B cell (primary cell): ENCODE results near the gene CDK18. TPM values are rescaled to one million over a fixed set of nuclear protein-coding genes. Genes with fewer than 3 reads are reported as not detected.

ENCODE experiments used
- ATAC-seq: fragments of 200-7000 bp; cut with Tn5 transposase; one replicate; pipeline ENCODE4 v1.10.0; 2021; ENCODE audit warnings: low read depth, mild to moderate bottlenecking, moderate number of reproducible peaks, moderate library complexity
- CTCF ChIA-PET: fragments of 350-600 bp; sonication (Branson Sonifier 250); formaldehyde crosslinking; loops from one replicate; lab custom pipeline; 2021; ENCODE audit warnings: antibody characterized with exemption, inconsistent platforms; lab: Charles Lee
- POLR2A ChIA-PET: fragments of 350-600 bp; sonication (Branson Sonifier 250); formaldehyde crosslinking; loops from one replicate; lab custom pipeline; 2021; ENCODE audit warnings: antibody characterized with exemption; lab: Charles Lee
- DNase-seq: peaks from one replicate; pipeline ENCODE4 v3.0.0; 2013
- H2AFZ ChIP-seq: 2 replicates; pipeline ENCODE4 v1.6.1; 2012; ENCODE audit warnings: mild to moderate bottlenecking, low read depth, low read length; ENCODE audit not compliant: insufficient read depth, poor library complexity, severe bottlenecking
- H3K27ac ChIP-seq, 2 donors: 1 replicate in 1 of 2; 2 replicates in 1 of 2; pipeline ENCODE4 v1.5.1; 2012 to 2013; ENCODE audit warnings: low read length in 2 of 2, mild to moderate bottlenecking in 2 of 2, moderate library complexity in 1 of 2
- H3K27me3 ChIP-seq, 4 experiments: fragments of 200-600 bp in 1 of 4; sonication (generic) in 1 of 4; replicated peaks in 1 of 4; 1 replicate in 2 of 4; 2 replicates in 2 of 4; pipeline versions ENCODE4 v1.6.1 to v1.7.0; 2013 to 2016; ENCODE audit warnings: low read length in 3 of 4, mild to moderate bottlenecking in 2 of 4, mixed read lengths in 1 of 4, moderate library complexity in 1 of 4; ENCODE audit not compliant: insufficient read depth in 4 of 4, control insufficient read depth in 3 of 4; ENCODE audit errors: control extremely low read depth in 1 of 4
- H3K36me3 ChIP-seq, 2 experiments: replicated peaks in 1 of 2; 1 replicate in 1 of 2; 2 replicates in 1 of 2; pipeline versions ENCODE4 v1.6.1 to v1.7.1; 2013; ENCODE audit warnings: low read length in 1 of 2; ENCODE audit not compliant: insufficient read depth in 2 of 2, control insufficient read depth in 1 of 2; ENCODE audit errors: control extremely low read depth in 1 of 2, extremely low read depth in 1 of 2
- H3K4me1 ChIP-seq, 2 donors: fragments of 200-600 bp in 1 of 2; sonication (generic) in 1 of 2; 1 replicate in 1 of 2; 2 replicates in 1 of 2; pipeline versions ENCODE4 v1.5.1 to v1.6.1; 2013 to 2017; ENCODE audit warnings: low read length in 2 of 2; ENCODE audit not compliant: control insufficient read depth in 2 of 2, insufficient read depth in 2 of 2
- H3K4me2 ChIP-seq: replicated peaks from 2 replicates; pipeline ENCODE3; 2012; ENCODE audit warnings: mild to moderate bottlenecking, low read depth, low read length; ENCODE audit not compliant: poor library complexity, severe bottlenecking
- H3K4me3 ChIP-seq, 5 experiments: fragments of 200-600 bp in 1 of 5; sonication (generic) in 1 of 5; 1 replicate in 3 of 5; 2 replicates in 2 of 5; pipeline versions ENCODE4 v1.5.1 to v1.7.0; 2011 to 2016; ENCODE audit warnings: low read length in 4 of 5, mild to moderate bottlenecking in 4 of 5, low read depth in 2 of 5, control low read depth in 1 of 5, moderate library complexity in 1 of 5; ENCODE audit not compliant: insufficient read depth in 1 of 5; ENCODE audit errors: control extremely low read depth in 1 of 5, extremely low read depth in 1 of 5
- H3K79me2 ChIP-seq: fragments of 200-600 bp; sonication (generic); one replicate; pipeline ENCODE4 v1.6.0; 2016; ENCODE audit warnings: low read length; ENCODE audit not compliant: control insufficient read depth, insufficient read depth
- H3K9ac ChIP-seq: fragments of 200-600 bp; sonication (generic); 2 replicates; pipeline ENCODE4 v1.6.1; 2017; ENCODE audit warnings: mild to moderate bottlenecking, low read length, moderate library complexity
- H3K9me3 ChIP-seq, 3 donors: one replicate each; pipeline versions ENCODE4 v1.6.1 to v1.7.1; 2013; ENCODE audit warnings: low read length in 2 of 3; ENCODE audit not compliant: control insufficient read depth in 2 of 3, insufficient read depth in 1 of 3; ENCODE audit errors: control extremely low read depth in 1 of 3
- H4K20me1 ChIP-seq: 2 replicates; pipeline ENCODE4 v1.6.0; 2012; ENCODE audit warnings: mild to moderate bottlenecking, low read length; ENCODE audit not compliant: insufficient read depth, control insufficient read depth, poor library complexity, severe bottlenecking
- H3K27ac Mint-ChIP-seq: one replicate; pipeline ENCODE4 v1.8.0; 2021; ENCODE audit warnings: mixed read lengths
- H3K27me3 Mint-ChIP-seq: one replicate; pipeline ENCODE4 v1.8.0; 2021; ENCODE audit warnings: mixed read lengths
- H3K4me1 Mint-ChIP-seq: one replicate; pipeline ENCODE4 v1.8.0; 2021; ENCODE audit warnings: mixed read lengths
- H3K4me3 Mint-ChIP-seq: one replicate; pipeline ENCODE4 v1.8.0; 2021; ENCODE audit warnings: mixed read lengths
- H3K9me3 Mint-ChIP-seq: one replicate; pipeline ENCODE4 v1.8.0; 2022; ENCODE audit warnings: mixed read lengths; ENCODE audit not compliant: insufficient read depth
- EZH2 ChIP-seq: IDR thresholded peaks from 2 replicates; pipeline ENCODE4 v1.6.1; 2012; ENCODE audit warnings: borderline replicate concordance, low read depth, mild to moderate bottlenecking, moderate library complexity, low read length; ENCODE audit not compliant: insufficient read depth, poor library complexity, severe bottlenecking
- whole genome bisulfite sequencing: methylation state at CpG from one replicate; pipeline ENCODE4 v1.1.5; 2013; ENCODE audit warnings: missing lambda C conversion rate; ENCODE audit not compliant: insufficient coverage; 5-methylcytosine and 5-hydroxymethylcytosine counted together
- intact Hi-C: fragments of 100-400 bp; cut with micrococcal nuclease; formaldehyde crosslinking; loops from one replicate; pipeline ENCODE4 v1.10.0; 2022
- polyA plus RNA-seq: library from polyadenylated mRNA; depleted of rRNA; stranded (reverse); fragments of >200 nt; gene quantifications from 2 replicates; pipeline ENCODE4 v1.2.3, GENCODE V29; 2012
- total RNA-seq, 2 donors: library from RNA; stranded (reverse); fragments of 120-200 nt in 1 of 2; gene quantifications; 1 replicate in 1 of 2; 2 replicates in 1 of 2; pipeline versions ENCODE4 v1.2.3 to v1.2.4, GENCODE V29; 2013 to 2022
- TF ChIP-seq, protein P1 (sequence below): fragments of 200-600 bp; IDR thresholded peaks from one replicate; pipeline ENCODE4 v1.8.0; 2022; ENCODE audit warnings: antibody characterized with exemption, mild to moderate bottlenecking

Gene CDK18
- total and polyA plus RNA-seq, 2 donors (not counting 1 experiment from before 2014, with no cell fraction given): 3.8 to 4.7 TPM

DNA sequence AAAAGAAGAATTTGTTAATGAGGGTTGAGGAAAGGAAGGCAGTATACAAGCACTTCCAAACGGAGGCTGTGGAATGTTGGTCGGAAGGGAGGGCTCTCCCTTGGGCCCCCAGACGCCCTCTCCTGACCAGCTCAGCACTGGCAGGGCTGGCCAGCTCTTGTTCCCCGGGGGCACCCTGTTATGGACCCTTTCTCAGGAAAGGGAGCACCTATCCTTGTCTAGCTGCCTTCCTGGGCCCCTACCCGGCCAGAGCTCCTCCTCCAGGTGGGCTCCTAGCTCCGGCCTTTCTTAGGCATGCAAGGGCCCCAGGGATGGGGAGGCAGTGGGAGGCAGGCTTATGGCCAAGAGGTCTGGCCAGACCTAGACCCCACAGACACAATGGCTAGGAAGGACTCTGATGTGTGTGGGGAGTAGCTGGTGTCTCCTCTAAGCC lies 49.5 kb upstream of the CDK18 start:
- H3K27ac Mint-ChIP-seq: no peak overlapping the region
- H3K4me3 Mint-ChIP-seq: peak overlapping the region; percentile 64
- no peaks in the 10 kb centered on the region for H3K79me2 ChIP-seq
- H2AFZ ChIP-seq: no peak overlapping the region
- H3K36me3 ChIP-seq: no peaks in the 10 kb centered on the region
- intact Hi-C loops: no loop called here
- H3K9me3 Mint-ChIP-seq: no peaks in the 10 kb centered on the region
- H3K27me3 Mint-ChIP-seq: peaks cover 65% of the 10 kb centered on the region
- no peak overlapping the region for H3K9ac ChIP-seq
- H3K4me1 Mint-ChIP-seq: peaks cover 18% of the 10 kb centered on the region
- no peak overlapping the region for H3K27ac ChIP-seq
- peaks cover 0 to 79% (median 61%) of the 10 kb centered on the region in 4 experiments for H3K27me3 ChIP-seq
- H3K4me1 ChIP-seq: peaks cover 22 to 28% of the 10 kb centered on the region in 2 donors
- TF ChIP-seq, protein P1, sequence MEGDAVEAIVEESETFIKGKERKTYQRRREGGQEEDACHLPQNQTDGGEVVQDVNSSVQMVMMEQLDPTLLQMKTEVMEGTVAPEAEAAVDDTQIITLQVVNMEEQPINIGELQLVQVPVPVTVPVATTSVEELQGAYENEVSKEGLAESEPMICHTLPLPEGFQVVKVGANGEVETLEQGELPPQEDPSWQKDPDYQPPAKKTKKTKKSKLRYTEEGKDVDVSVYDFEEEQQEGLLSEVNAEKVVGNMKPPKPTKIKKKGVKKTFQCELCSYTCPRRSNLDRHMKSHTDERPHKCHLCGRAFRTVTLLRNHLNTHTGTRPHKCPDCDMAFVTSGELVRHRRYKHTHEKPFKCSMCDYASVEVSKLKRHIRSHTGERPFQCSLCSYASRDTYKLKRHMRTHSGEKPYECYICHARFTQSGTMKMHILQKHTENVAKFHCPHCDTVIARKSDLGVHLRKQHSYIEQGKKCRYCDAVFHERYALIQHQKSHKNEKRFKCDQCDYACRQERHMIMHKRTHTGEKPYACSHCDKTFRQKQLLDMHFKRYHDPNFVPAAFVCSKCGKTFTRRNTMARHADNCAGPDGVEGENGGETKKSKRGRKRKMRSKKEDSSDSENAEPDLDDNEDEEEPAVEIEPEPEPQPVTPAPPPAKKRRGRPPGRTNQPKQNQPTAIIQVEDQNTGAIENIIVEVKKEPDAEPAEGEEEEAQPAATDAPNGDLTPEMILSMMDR: no peak
- TF ChIP-seq EZH2: no peak
- no peaks in the 10 kb centered on the region for H4K20me1 ChIP-seq
- DNase-seq: no peak
- POLR2A ChIA-PET: interaction anchor here (0.5 kb wide), 1 partner anchor 1803 kb away, joined by 3 read pairs; no protein-coding TSS in a partner anchor
- peaks cover 0 to 15% (median 0%) of the 10 kb centered on the region in 3 donors for H3K9me3 ChIP-seq
- no peak for ATAC-seq
- 23% methylated on average over 6 of the region's 6 CpGs for WGBS
- H3K4me3 ChIP-seq: no peak overlapping the region
- peak overlapping the region; percentile 90 for H3K4me2 ChIP-seq
- CTCF ChIA-PET: interaction anchor here (1.1 to 4.4 kb wide), 2 partner anchors 32 to 101 kb away, joined by 3 to 30 read pairs; no protein-coding TSS in a partner anchor

DNA sequence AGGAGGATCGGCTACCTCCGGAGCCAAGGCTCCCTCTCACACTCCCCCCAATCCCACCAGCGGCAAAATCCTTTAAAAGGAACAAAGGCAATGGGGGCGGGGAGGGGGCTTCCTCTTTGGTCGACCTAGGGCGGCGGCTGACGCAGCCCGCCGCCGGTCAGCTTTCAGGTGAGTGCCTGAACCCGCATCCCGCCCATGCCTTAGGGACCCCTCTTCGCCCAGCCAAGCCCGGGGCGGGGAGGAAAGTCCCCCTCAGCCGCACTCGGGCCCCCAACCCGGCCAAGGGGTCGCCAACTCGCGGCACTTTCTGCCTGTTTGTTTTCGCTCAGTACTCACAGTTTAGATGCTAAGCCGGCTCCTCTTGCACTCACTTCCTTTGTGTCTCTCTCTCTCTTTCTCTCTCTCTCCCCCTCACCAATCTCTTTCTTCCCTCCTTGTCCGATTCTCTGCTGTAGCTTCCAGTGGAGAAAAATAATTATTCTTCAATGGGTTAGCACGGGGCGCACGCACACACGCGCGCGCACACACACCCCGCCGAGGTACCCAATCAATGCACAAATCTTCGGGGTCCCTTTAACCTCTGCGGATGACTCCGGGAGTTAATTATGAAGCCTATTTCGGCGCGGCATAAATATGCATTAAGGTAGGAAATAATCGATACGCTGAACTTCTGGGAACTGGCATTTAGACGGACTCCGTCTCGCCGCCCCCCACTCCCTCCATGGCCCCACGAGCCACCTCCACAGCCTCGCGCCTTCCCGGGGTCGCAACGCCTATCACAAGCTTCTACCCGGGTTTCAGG lies 48.7 kb upstream of the CDK18 start, which contains the start of gene BLACAT1:
TSS of gene BLACAT1 (minus strand) at position 465 of the 802 bp plus-strand sequence.
- H3K27ac ChIP-seq: no peak within 1 kb of the TSS
- H3K4me2 ChIP-seq: peak within 1 kb of the TSS; percentile 90
- peaks cover 0 to 78% (median 60%) of the 10 kb centered on the region in 4 experiments for H3K27me3 ChIP-seq
- POLR2A ChIA-PET: no interaction called here
- intact Hi-C loops: no loop called here
- ATAC-seq (no peak), DNase-seq (no peak)
- TF ChIP-seq, protein P1: no peak
- peak; percentile 88 for TF ChIP-seq EZH2
- peaks cover 18% of the 10 kb centered on the region for H3K4me1 Mint-ChIP-seq
- 9% methylated on average over 50 of the region's 53 CpGs for WGBS
- CTCF ChIA-PET: interaction anchor here (0.6 to 4.4 kb wide), 6 partner anchors 14 to 160 kb away, joined by 3 to 30 read pairs (median 4); no protein-coding TSS in a partner anchor
- peak within 1 kb of the TSS; percentile 51 for H3K9ac ChIP-seq
- no peaks in the 10 kb centered on the region for H3K79me2 ChIP-seq
- no peaks in the 10 kb centered on the region for H3K9me3 Mint-ChIP-seq
- H2AFZ ChIP-seq: peak within 1 kb of the TSS; percentile 47
- H4K20me1 ChIP-seq: no peaks in the 10 kb centered on the region
- H3K36me3 ChIP-seq: no peaks in the 10 kb centered on the region
- peaks cover 22 to 28% of the 10 kb centered on the region in 2 donors for H3K4me1 ChIP-seq
- H3K4me3 Mint-ChIP-seq: peak within 1 kb of the TSS; percentile 89
- H3K4me3 ChIP-seq: peak within 1 kb of the TSS in 4 of 5 experiments; percentile 25 to 62 (median 46)
- peaks cover 0 to 15% (median 0%) of the 10 kb centered on the region in 3 donors for H3K9me3 ChIP-seq
- peaks cover 70% of the 10 kb centered on the region for H3K27me3 Mint-ChIP-seq
- H3K27ac Mint-ChIP-seq: no peak within 1 kb of the TSS
